ENCODE measurements around the gene CD300LF.

Gene CD300LF

GRCh38 chr17:74745548-74746177, 32.9 kb upstream of the CD300LF start:
- DNase-seq = no peak

DNA sequence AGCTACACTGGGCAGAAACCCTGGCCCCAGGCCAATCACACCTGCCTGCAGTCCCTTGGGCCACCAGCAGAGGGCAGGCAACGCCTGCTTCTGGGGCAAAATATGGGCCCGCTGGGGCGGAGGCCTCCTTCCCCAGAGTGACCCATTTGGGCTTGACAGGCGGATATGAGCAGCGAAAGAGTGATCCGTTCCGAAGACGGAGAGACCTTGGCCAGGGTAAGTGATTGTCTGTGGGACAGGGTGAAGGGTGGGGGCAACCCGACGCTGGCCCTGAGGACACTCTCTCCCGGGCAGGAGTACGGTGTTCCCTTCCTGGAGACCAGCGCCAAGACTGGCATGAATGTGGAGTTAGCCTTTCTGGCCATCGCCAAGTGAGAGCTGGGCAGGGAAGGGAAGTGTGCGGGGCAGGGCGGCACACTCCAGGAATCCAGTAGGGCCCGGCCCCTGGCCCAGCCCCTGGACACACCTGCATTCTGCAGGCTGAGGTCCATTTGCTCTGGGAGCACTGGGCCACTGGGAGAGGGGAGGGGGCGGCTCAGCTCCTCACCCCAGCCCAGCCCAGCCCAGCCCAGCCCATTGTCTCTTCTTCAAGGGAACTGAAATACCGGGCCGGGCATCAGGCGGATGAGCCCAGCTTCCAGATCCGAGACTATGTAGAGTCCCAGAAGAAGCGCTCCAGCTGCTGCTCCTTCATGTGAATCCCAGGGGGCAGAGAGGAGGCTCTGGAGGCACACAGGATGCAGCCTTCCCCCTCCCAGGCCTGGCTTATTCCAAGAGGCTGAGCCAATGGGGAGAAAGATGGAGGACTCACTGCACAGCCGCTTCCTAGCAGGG, 32.2 kb upstream of the CD300LF start:
- DNase-seq = no peak

DNA sequence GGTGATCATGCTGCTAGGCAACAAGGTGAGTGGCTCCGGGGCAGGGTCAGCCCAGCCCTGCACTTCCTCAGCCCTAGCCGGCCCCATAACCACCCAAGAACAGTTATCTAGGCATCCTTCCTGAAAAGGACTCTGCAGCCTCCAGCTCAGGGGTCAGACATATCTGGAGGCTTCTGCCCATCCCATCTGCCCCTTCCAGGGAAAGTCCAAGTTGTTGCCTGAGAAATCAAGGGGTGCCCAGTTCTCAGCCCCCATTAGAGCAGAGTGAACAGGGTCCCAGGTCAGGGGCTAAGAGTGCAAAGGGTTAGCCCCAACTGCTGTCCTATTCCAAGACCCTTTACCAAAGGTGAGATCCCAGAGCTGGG, 31.6 kb upstream of the CD300LF start:
- no peak for DNase-seq

DNA sequence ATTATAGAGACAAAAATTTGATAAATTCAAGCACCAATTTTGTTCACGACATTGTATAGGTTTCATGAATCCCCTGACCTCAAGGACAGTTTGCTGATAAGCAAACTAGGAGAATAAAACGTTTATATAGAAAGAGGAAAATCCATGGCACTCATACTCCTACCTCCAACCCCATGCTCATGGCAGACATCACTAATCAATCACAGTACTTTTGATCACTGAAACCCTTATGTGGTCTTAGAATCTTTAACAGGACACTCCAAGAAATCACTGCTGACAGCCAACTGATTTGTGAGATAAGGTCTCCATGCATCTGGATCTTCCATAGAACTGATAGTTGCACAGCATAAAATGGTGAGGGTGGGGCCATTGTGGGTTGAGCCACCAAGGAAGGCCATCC, 31.0 kb upstream of the CD300LF start:
- no peak for DNase-seq

DNA sequence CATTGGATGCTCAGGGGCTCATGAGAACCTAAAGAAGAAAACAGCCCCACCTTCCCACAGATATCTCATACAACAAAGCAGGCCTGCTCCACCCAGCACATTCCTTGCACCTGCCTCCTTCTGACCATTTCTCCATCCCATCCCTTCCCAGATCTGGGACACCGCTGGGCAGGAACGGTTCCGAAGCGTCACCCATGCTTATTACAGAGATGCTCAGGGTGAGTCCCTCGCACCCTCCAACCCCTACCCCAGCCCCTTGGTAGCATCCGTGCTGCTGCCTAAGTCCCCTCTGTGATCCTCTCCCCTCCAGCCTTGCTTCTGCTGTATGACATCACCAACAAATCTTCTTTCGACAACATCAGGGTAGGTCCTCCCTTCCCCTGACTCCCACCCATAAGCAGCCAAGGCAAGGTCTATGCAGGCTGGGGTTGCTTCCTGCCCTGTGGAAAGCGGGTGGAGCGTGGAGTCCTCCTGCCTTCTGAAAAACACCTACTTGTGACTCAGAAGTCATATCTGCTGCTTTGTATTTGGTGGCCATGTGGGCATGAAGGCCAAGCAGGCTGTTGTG, 30.3 kb upstream of the CD300LF start:
- DNase-seq = no peak

GRCh38 chr17:74742153-74742515, 29.4 kb upstream of the CD300LF start:
- DNase-seq = no peak

- no peak for DNase-seq
Measured at GRCh38 chr17:74740641-74741387, 28.1 kb upstream of the CD300LF start.

- DNase-seq = no peak
Measured at GRCh38 chr17:74740173-74740572, 27.4 kb upstream of the CD300LF start.

GRCh38 chr17:74739227-74739831, 26.6 kb upstream of the CD300LF start:
- no peak for DNase-seq

GRCh38 chr17:74738051-74738996, 25.6 kb upstream of the CD300LF start:
- DNase-seq = peak; percentile 57

DNA sequence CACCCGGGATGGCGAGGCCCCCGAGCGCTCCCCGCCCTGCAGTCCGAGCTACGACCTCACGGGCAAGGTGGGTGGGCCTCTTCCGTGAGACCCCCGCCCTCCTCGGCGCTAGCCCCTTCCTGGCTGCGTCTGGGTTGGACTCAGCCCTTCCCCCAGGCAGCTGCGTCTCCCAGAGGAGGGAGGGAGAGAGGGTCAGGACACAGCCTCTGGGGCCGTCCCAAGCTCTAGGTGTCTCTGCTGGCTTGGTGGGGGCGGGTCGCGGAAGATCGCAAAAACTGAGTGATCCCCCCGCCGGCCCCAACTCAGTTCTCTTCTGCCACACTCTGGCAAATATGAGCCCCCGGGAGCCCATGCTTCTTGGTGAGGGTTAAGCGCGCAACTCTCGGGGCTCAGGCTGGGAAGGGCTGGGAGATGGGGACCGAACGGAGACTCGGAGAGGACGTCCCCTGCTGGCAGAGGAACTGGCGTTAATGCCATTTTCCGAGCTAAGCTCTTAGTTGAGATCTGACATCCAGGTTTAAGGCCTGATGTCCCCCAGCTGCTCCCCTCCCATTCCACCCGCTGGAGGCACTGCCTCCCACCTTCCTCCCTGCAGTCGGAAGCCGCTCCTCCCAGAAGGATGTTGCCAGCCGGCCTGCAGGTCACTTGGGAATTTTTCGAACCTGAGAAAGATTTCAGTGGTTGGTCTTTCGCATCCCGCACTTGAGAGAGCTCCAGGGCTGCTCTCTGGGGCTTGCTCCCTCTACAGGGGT, 24.8 kb upstream of the CD300LF start:
- no peak for DNase-seq

GRCh38 chr17:74736513-74737298, 24.0 kb upstream of the CD300LF start, which contains the start of gene RAB37:
Gene RAB37 (plus strand): TSS chr17:74737256. CDS start chr17:74737273, 17 bp downstream.
- DNase-seq = no peak

GRCh38 chr17:74734256-74734655, 21.5 kb upstream of the CD300LF start:
- DNase-seq = no peak

DNA sequence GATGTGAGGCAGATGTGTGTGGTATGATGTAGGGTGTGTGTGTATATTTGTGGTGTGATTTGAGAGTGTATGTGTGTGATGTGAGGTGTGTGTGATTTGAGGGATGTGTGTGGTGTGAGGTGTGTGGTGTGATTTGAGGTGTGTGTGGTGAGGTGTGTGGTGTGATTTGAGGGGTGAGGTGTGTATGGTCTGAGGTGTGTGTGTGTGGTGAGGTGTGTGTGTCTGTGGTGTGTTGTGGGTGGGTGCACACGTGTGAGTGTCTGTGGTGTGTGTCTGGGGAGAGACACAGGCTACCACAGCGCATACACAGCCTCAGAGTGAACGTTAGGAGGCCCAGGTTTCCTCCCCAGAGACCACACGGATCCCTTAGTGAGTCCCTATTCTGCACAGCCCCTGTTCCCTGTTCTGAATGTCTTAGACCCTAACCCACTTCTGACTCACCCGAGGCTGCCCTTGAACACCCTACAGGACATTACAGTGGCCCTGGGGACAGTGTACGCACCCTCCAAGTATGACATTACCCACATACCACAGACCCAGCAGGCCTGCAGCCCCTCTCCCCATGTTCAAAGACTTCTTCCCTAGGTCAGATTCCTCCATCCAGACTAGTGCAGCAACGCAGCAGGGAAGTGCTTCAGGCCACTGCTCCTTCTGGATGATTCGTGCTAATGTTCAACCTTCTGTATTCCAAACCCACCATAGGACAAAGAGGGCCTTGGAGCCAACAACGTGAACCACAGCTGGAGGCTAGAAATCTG, 20.8 kb upstream of the CD300LF start:
- no peak for DNase-seq

DNA sequence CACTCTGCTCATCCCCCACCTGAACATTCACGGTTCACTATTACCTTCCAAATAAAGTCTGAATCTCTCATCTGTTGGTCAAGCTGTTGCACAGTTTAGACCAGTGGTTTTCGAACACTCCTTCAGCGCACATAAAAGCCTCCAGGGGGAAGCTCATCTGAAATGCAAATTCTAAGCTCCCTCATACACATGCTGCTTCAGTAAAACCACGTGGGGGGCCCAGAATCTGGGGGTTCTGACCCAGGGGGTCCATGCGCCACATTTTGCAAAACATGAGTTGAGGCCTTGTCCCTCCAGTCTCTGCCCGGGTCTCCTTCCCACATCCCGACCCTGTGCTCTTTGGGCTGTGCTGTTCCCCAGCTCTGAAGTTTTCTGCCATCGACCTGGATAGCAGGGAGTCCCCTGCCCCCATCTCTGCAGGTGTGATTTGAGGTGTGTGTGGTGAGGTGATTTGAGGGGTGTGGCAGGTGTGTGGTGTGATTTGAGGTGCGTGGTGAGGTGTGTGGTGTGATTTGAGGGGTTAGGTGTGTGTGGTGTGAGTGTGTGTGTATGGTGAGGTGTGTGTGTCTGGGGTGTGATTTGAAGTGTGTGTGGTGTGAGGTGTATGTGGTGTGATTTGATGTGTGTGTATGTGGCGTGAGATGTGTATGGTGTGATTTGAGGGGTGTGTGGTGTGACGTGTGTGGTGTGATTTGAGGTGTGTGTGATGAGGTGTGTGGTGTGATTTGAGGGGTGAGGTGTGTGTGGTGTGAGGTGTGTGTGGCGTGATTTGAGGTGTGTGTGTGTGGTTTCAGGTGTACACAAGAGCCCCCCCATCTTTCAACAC, 19.5 kb upstream of the CD300LF start:
- no peak for DNase-seq

GRCh38 chr17:74731347-74731605, 18.6 kb upstream of the CD300LF start:
- no peak for DNase-seq

DNA sequence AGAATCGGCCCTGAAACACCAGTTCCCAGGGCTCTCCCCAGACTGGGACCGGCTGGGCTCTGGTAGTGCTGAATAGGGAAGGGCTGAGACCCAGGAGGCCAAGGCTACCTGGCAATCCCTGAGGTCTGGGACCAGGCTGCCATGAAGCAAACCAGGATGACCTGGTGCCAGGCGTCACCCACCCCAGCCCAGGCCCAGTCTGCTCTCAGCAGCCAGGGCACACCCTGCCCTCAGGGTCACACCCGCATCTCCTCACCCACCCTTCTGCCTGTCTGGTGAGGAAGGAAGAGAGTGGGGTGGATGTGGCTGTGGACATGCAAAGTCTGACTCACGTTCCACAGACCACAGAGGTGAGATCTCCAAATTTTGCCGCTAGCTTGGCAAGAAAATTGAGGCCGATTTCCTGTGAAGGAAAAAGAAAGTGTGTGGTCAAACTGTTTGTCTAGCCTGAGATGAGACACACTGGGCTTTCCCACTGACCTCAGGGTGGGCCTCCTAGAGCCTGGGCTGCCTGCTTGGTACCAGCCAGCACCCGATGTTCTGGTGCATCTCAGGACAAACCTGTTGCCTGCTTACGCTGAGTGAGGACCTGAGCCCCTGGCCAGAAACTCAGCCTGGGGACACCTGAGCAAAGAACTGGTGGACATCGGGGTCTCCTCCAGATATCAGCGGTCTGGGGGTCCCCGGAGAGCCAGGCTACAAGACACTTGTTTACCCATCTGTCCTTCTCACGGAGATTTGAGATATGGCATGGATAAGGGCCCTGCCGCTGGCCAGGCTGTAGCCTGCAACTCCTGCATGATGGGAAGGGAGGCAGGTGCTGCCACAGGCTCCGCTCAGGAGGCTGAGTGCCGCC, 18.0 kb upstream of the CD300LF start:
- no peak for DNase-seq

DNA sequence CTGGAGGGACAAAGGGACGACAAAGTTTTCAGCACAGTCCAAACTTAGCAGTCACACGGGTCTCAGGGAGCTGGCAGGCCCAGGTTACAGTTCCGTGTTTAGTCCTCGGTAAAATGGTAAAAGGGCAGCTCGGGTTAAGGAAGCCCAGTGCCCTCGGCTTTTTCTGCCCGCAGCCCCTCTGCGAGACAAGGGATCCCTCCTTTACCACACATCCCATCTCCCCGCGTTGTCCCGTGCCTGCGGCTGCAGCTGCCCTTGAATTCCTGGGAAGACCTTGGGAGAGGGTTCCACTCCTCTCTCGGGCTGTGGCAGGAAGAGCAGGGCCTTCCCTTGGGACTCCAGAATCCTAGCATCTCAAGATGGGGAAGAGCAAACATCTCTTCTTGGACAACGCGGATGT, 17.1 kb upstream of the CD300LF start:
- no peak for DNase-seq

Measured in NCI-H510A (cell line).